KMS-11 (cell line): ENCODE data around the gene PDE2A.

Experiments
- H2AFZ ChIP-seq: fragments of 200-600 bp; sonication (generic); 2 replicates; pipeline ENCODE4 v1.6.1; 2016; ENCODE audit warnings: antibody characterized with exemption, mixed run types, low read depth
- H3K27ac ChIP-seq: fragments of 200-600 bp; sonication (generic); 2 replicates; pipeline ENCODE4 v1.6.1; 2016; ENCODE audit warnings: mild to moderate bottlenecking, mixed run types
- H3K27me3 ChIP-seq: fragments of 200-600 bp; sonication (generic); 2 replicates; pipeline ENCODE4 v1.6.1; 2017; ENCODE audit warnings: mild to moderate bottlenecking, low read depth, mixed run types, moderate library complexity; ENCODE audit not compliant: insufficient read depth
- H3K36me3 ChIP-seq: fragments of 200-600 bp; sonication (generic); 2 replicates; pipeline ENCODE4 v1.6.1; 2017; ENCODE audit warnings: mild to moderate bottlenecking, mixed run types; ENCODE audit not compliant: insufficient read depth
- H3K4me1 ChIP-seq: fragments of 200-600 bp; sonication (generic); 2 replicates; pipeline ENCODE4 v1.6.1; 2016; ENCODE audit warnings: mild to moderate bottlenecking, low read depth, mixed run types; ENCODE audit not compliant: poor library complexity, severe bottlenecking
- H3K4me2 ChIP-seq: fragments of 200-600 bp; sonication (generic); 2 replicates; pipeline ENCODE4 v1.7.0; 2016; ENCODE audit warnings: mild to moderate bottlenecking, mixed run types
- H3K4me3 ChIP-seq: fragments of 200-600 bp; sonication (generic); IDR thresholded peaks from 2 replicates; pipeline ENCODE4 v1.6.1; 2017; ENCODE audit warnings: low read depth, low read length, mixed read lengths; ENCODE audit not compliant: insufficient read depth
- H3K79me2 ChIP-seq: fragments of 200-600 bp; sonication (generic); 2 replicates; pipeline ENCODE4 v1.6.1; 2016; ENCODE audit warnings: low read depth, mixed run types; ENCODE audit not compliant: insufficient read depth
- H3K9ac ChIP-seq: fragments of 200-600 bp; sonication (generic); 2 replicates; pipeline ENCODE4 v1.6.1; 2016; ENCODE audit warnings: mild to moderate bottlenecking, mixed run types
- H4K20me1 ChIP-seq: fragments of 200-600 bp; sonication (generic); 2 replicates; pipeline ENCODE4 v1.6.1; 2016; ENCODE audit warnings: mild to moderate bottlenecking, mixed run types; ENCODE audit not compliant: insufficient read depth
- CTCF ChIP-seq: fragments of 200-600 bp; sonication (generic); conservative IDR thresholded peaks from 2 replicates; pipeline ENCODE4 v1.6.1; 2017; ENCODE audit warnings: low read depth, mild to moderate bottlenecking, antibody characterized with exemption, low read length, moderate library complexity, mixed read lengths

PDE2A gene

DNA sequence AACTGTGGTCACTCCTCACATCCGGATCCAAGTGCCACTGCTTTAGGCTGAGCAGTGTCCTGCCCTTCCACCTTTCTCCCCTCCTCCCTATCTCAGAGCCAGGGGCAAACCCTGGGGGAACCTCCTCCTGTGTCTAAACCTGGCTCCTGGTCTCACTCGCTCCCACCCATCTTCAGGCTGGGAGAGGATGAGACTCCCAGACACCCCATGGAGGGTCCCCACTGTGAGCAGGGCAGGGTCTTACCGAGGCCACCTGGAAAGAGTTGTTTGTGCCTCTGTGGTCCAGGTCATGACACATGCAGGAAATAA, 93.6 kb downstream of the PDE2A start:
- H3K9ac ChIP-seq, result no peak overlapping the region
- no peak overlapping the region for H3K4me3 ChIP-seq
- no peak for TF ChIP-seq CTCF
- H3K79me2 ChIP-seq, result no peaks in the 10 kb centered on the region
- H3K4me2 ChIP-seq, result no peak overlapping the region
- no peaks in the 10 kb centered on the region for H3K36me3 ChIP-seq
- no peak overlapping the region for H3K27ac ChIP-seq
- no peaks in the 10 kb centered on the region for H3K4me1 ChIP-seq
- no peak overlapping the region for H2AFZ ChIP-seq
- no peaks in the 10 kb centered on the region for H4K20me1 ChIP-seq
- H3K27me3 ChIP-seq, result peaks cover 57% of the 10 kb centered on the region

- Histone ChIP-seq H3K4me2 (no peak overlapping the region), H2AFZ (no peak overlapping the region), H3K79me2 (no peaks in the 10 kb centered on the region), H3K4me3 (no peak overlapping the region), H4K20me1 (no peaks in the 10 kb centered on the region), H3K4me1 (no peaks in the 10 kb centered on the region), H3K9ac (no peak overlapping the region), H3K36me3 (no peaks in the 10 kb centered on the region), H3K27ac (no peak overlapping the region), H3K27me3 (peaks cover 51% of the 10 kb centered on the region)
- TF ChIP-seq CTCF, result no peak
Measured at GRCh38 chr11:72579816-72580641, 94.2 kb downstream of the PDE2A start.

DNA sequence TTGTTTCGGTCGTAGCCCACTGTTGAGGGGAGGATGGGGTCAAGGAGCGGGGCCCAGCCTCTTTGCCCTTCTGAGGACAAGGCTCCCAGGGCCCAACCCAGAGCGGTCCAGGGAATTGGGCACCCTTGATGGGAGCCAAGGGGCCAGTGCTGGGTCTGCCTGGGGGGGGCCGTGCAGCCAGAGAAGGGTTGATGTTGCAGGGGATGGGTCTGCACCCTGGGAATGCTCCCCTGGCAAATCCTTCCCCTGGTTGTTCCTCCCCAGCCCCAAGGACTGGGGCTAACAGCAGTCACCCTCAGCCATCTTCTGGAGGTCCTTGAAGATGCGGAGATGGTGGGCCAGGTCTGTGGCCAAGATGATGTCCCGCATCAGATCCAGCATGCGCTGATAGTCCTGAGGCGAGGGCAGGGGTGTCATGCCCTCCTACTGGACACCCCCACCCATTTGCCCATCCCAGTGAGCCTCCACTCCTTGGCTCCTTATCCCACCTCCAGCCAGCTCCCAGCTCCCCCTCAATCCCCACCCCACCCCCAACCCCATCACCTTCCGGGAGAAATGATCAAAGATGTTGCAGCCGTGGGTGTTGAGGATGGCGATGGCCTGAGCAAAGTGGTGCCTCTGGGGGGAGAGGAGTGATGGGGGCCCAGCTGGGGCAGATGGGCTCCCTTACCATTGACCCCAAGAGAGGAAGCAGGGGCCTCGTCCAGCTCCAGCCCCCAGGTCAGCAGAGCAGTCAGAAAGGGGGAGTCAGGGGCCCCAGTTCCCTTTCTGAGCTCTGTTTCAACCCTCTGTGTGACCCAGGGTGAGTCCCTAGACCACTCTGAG, 95.0 kb downstream of the PDE2A start:
- no peaks in the 10 kb centered on the region for H4K20me1 ChIP-seq
- H3K36me3 ChIP-seq, result no peaks in the 10 kb centered on the region
- H3K9ac ChIP-seq, result no peak overlapping the region
- TF ChIP-seq CTCF, result no peak
- H3K27me3 ChIP-seq, result peaks cover 45% of the 10 kb centered on the region
- H3K79me2 ChIP-seq, result no peaks in the 10 kb centered on the region
- no peak overlapping the region for H3K4me2 ChIP-seq
- H3K4me1 ChIP-seq, result no peaks in the 10 kb centered on the region
- H2AFZ ChIP-seq, result no peak overlapping the region
- no peak overlapping the region for H3K27ac ChIP-seq
- H3K4me3 ChIP-seq, result no peak overlapping the region

GRCh38 chr11:72578566-72578965, 95.7 kb downstream of the PDE2A start:
- no peak overlapping the region for H3K9ac ChIP-seq
- H3K36me3 ChIP-seq, result no peaks in the 10 kb centered on the region
- H2AFZ ChIP-seq, result no peak overlapping the region
- H3K4me2 ChIP-seq, result no peak overlapping the region
- no peaks in the 10 kb centered on the region for H3K79me2 ChIP-seq
- no peaks in the 10 kb centered on the region for H4K20me1 ChIP-seq
- no peak overlapping the region for H3K27ac ChIP-seq
- H3K27me3 ChIP-seq, result peaks cover 40% of the 10 kb centered on the region
- no peak overlapping the region for H3K4me3 ChIP-seq
- TF ChIP-seq CTCF, result no peak
- no peaks in the 10 kb centered on the region for H3K4me1 ChIP-seq
